GM23338 (cell line): ENCODE measurements around the gene EXOC6B. TPM values are rescaled to one million over a fixed set of nuclear protein-coding genes. Genes with fewer than 3 reads are reported as not detected.

Experiments
- ATAC-seq: fragments of 200-7000 bp; cut with Tn5 transposase; 3 replicates; pipeline ENCODE4 v1.9.1; 2020
- DNase-seq: peaks from one replicate; pipeline ENCODE4 v3.0.0-alpha.2; 2015; ENCODE audit warnings: low spot score
- H2AFZ ChIP-seq: fragments of 200-600 bp; sonication (generic); 2 replicates; pipeline ENCODE4 v1.8.0; 2016; ENCODE audit warnings: antibody characterized with exemption, mild to moderate bottlenecking, moderate library complexity
- H3F3A ChIP-seq: fragments of 200-600 bp; sonication (generic); replicated peaks from 2 replicates; pipeline ENCODE4 v1.8.0; 2017; ENCODE audit warnings: antibody characterized with exemption, mixed run types, low read depth
- H3K27ac ChIP-seq: fragments of 200-600 bp; sonication (generic); 2 replicates; pipeline ENCODE4 v1.6.1; 2016; ENCODE audit warnings: low read depth
- H3K27me3 ChIP-seq: fragments of 200-600 bp; sonication (generic); 2 replicates; pipeline ENCODE4 v1.8.0; 2016; ENCODE audit warnings: mild to moderate bottlenecking, mixed run types, moderate library complexity; ENCODE audit not compliant: insufficient read depth
- H3K36me3 ChIP-seq: fragments of 200-600 bp; sonication (generic); 2 replicates; pipeline ENCODE4 v1.8.0; 2016; ENCODE audit warnings: mild to moderate bottlenecking; ENCODE audit not compliant: insufficient read depth
- H3K4me1 ChIP-seq: fragments of 200-600 bp; sonication (generic); 2 replicates; pipeline ENCODE4 v1.8.0; 2016; ENCODE audit warnings: mild to moderate bottlenecking, moderate library complexity; ENCODE audit not compliant: insufficient read depth
- H3K4me2 ChIP-seq: fragments of 200-600 bp; sonication (generic); 2 replicates; pipeline ENCODE4 v1.7.1; 2017; ENCODE audit warnings: mixed run types
- H3K4me3 ChIP-seq: fragments of 200-600 bp; sonication (generic); 2 replicates; pipeline ENCODE4 v1.6.1; 2016; ENCODE audit warnings: mixed run types
- H3K79me2 ChIP-seq: fragments of 200-600 bp; sonication (generic); replicated peaks from 2 replicates; pipeline ENCODE4 v1.8.0; 2017; ENCODE audit warnings: mild to moderate bottlenecking; ENCODE audit not compliant: insufficient read depth
- H3K9me2 ChIP-seq: fragments of 200-600 bp; sonication (generic); 2 replicates; pipeline ENCODE4 v1.8.0; 2017; ENCODE audit not compliant: insufficient read depth
- H4K20me1 ChIP-seq: fragments of 200-600 bp; sonication (generic); replicated peaks from 2 replicates; pipeline ENCODE4 v1.8.0; 2017; ENCODE audit warnings: mild to moderate bottlenecking; ENCODE audit not compliant: insufficient read depth
- H3K27ac Mint-ChIP-seq: 2 replicates; pipeline ENCODE4 v1.8.0; 2020; ENCODE audit warnings: inconsistent platforms, mild to moderate bottlenecking, moderate library complexity, mixed read lengths
- H3K27me3 Mint-ChIP-seq: 3 replicates; pipeline ENCODE4 v1.8.0; 2022; ENCODE audit warnings: low read depth, mild to moderate bottlenecking, moderate library complexity, mixed read lengths, inconsistent platforms; ENCODE audit not compliant: insufficient read depth, poor library complexity
- H3K36me3 Mint-ChIP-seq: 3 replicates; pipeline ENCODE4 v1.8.0; 2021; ENCODE audit warnings: low read depth, mild to moderate bottlenecking, inconsistent platforms, moderate library complexity, mixed read lengths
- H3K4me1 Mint-ChIP-seq: 3 replicates; pipeline ENCODE4 v1.8.0; 2020; ENCODE audit warnings: mild to moderate bottlenecking, inconsistent platforms, mixed read lengths
- H3K4me3 Mint-ChIP-seq: 3 replicates; pipeline ENCODE4 v1.8.0; 2021; ENCODE audit warnings: moderate library complexity, mild to moderate bottlenecking, inconsistent platforms, mixed read lengths
- H3K9me3 Mint-ChIP-seq: 3 replicates; pipeline ENCODE4 v1.8.0; 2020; ENCODE audit warnings: moderate library complexity, mild to moderate bottlenecking, inconsistent platforms, mixed read lengths
- CREB1 ChIP-seq: fragments of 250-450 bp; sonication (Bioruptor Pico); IDR thresholded peaks from 2 replicates; pipeline ENCODE4 v1.5.0; 2020; ENCODE audit warnings: low read depth, mild to moderate bottlenecking, moderate library complexity
- CTCF ChIP-seq, 2 experiments: fragments of 200-600 bp in 1 of 2; sonication (generic) in 1 of 2; conservative IDR thresholded peaks; 2 replicates each; pipeline versions ENCODE4 v1.5.1 to v1.6.1; 2016 to 2017; ENCODE audit warnings: antibody characterized with exemption in 2 of 2, low read depth in 2 of 2, mild to moderate bottlenecking in 2 of 2, moderate library complexity in 1 of 2
- ETS1 ChIP-seq: IDR thresholded peaks from 2 replicates; pipeline ENCODE4 v1.6.1; 2016; ENCODE audit warnings: antibody characterized with exemption
- EZH2phosphoT487 ChIP-seq: fragments of 200-600 bp; sonication (generic); IDR thresholded peaks from one replicate; pipeline ENCODE4 v1.8.1; 2018; ENCODE audit warnings: antibody characterized with exemption; ENCODE audit not compliant: unreplicated experiment
- JUNB ChIP-seq: IDR thresholded peaks from one replicate; pipeline ENCODE4 v1.6.1; 2016; ENCODE audit warnings: antibody characterized with exemption; ENCODE audit not compliant: unreplicated experiment
- NANOG ChIP-seq: IDR thresholded peaks from 2 replicates; pipeline ENCODE4 v1.6.1; 2016; ENCODE audit warnings: antibody characterized with exemption, borderline replicate concordance
- ZNF114 ChIP-seq: fragments of 250-450 bp; sonication (Bioruptor Pico); IDR thresholded peaks from 2 replicates; pipeline ENCODE4 v1.5.0; 2020; ENCODE audit warnings: mild to moderate bottlenecking, moderate library complexity
- polyA plus RNA-seq: library from polyadenylated mRNA; unstranded; fragments of >200 nt; fragmentation: Nextera tagmentation; extraction: Ambion mirVana; gene quantifications from 2 replicates; pipeline ENCODE4 v1.2.1, GENCODE V29; 2016
- total RNA-seq: library from RNA; depleted of rRNA; stranded (reverse); fragments of >200 nt; shearing (Covaris generic); gene quantifications from 2 replicates; pipeline ENCODE4 v1.2.3, GENCODE V29; 2014
- TF ChIP-seq, protein P1 (sequence below): IDR thresholded peaks from one replicate; pipeline ENCODE4 v1.6.1; 2018; ENCODE audit warnings: antibody characterized with exemption; ENCODE audit not compliant: unreplicated experiment

The EXOC6B gene
- total and polyA plus RNA-seq, 2 experiments from 2014 or later: 7.2 to 45.9 TPM

DNA sequence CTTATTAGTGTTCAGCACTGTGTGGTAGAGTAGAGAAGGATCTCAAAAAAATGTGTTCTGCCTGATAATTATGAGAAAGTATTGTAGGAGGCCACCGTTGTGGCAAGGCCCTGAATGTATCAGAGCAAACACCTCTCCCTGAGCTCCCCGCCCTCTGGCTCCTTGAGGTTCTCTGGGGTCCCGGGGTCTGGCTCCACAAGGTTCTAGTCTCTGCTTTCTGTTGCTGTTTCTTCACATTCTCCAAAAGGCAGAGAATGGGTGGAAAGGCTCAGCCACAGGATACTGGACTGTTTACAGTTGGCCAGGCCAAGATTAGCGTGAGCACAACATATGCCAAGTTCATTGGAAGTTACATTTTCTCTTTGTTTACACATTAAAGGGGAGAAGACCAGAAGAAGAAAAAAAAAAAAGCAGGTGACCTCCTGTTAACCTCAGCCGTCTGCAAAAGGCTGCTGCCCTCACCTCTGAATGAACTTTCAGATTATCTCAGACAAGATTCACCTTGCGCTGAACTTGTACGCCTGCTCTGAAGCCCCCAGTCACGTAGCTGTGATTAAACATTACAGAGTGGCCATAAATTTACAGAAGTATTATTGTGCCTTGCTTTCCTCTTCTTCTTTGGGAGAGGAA, 621.6 kb downstream of the EXOC6B start:
- H3K36me3 ChIP-seq: no peaks in the 10 kb centered on the region
- Mint-ChIP-seq H3K4me1 (0 out of 3 replicates have a peak, but pooled peaks cover 3% of the 10 kb centered on the region), H3K9me3 (no peaks in the 10 kb centered on the region), H3K27ac (no peak overlapping the region), H3K27me3 (no peaks in the 10 kb centered on the region), H3K4me3 (no peak overlapping the region), H3K36me3 (no peaks in the 10 kb centered on the region)
- no peak overlapping the region for H3K27ac ChIP-seq
- DNase-seq: no peak
- H3K4me3 ChIP-seq: no peak overlapping the region
- H3F3A ChIP-seq: no peaks in the 10 kb centered on the region
- H3K4me2 ChIP-seq: no peak overlapping the region
- H3K27me3 ChIP-seq: no peaks in the 10 kb centered on the region
- TF ChIP-seq JUNB (no peak), NANOG (no peak), CTCF (conservative IDR thresholded peaks at IDR 0.05; ENCODE audit: low read depth in 2 of 2) (no peak), EZH2phosphoT487 (no peak), CREB1 (CRISPR knock-in tag) (no peak), ZNF114 (CRISPR knock-in tag) (no peak)
- TF ChIP-seq, protein P1, sequence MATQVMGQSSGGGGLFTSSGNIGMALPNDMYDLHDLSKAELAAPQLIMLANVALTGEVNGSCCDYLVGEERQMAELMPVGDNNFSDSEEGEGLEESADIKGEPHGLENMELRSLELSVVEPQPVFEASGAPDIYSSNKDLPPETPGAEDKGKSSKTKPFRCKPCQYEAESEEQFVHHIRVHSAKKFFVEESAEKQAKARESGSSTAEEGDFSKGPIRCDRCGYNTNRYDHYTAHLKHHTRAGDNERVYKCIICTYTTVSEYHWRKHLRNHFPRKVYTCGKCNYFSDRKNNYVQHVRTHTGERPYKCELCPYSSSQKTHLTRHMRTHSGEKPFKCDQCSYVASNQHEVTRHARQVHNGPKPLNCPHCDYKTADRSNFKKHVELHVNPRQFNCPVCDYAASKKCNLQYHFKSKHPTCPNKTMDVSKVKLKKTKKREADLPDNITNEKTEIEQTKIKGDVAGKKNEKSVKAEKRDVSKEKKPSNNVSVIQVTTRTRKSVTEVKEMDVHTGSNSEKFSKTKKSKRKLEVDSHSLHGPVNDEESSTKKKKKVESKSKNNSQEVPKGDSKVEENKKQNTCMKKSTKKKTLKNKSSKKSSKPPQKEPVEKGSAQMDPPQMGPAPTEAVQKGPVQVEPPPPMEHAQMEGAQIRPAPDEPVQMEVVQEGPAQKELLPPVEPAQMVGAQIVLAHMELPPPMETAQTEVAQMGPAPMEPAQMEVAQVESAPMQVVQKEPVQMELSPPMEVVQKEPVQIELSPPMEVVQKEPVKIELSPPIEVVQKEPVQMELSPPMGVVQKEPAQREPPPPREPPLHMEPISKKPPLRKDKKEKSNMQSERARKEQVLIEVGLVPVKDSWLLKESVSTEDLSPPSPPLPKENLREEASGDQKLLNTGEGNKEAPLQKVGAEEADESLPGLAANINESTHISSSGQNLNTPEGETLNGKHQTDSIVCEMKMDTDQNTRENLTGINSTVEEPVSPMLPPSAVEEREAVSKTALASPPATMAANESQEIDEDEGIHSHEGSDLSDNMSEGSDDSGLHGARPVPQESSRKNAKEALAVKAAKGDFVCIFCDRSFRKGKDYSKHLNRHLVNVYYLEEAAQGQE: no peak
- ATAC-seq: no peak
- H3K9me2 ChIP-seq: no peaks in the 10 kb centered on the region
- H3K4me1 ChIP-seq: 0 out of 2 replicates have a peak, but pooled peaks cover 5% of the 10 kb centered on the region
- no peaks in the 10 kb centered on the region for H3K79me2 ChIP-seq
- H4K20me1 ChIP-seq: 0 out of 2 replicates have a peak, but pooled peaks cover 3% of the 10 kb centered on the region
- H2AFZ ChIP-seq: no peak overlapping the region

DNA sequence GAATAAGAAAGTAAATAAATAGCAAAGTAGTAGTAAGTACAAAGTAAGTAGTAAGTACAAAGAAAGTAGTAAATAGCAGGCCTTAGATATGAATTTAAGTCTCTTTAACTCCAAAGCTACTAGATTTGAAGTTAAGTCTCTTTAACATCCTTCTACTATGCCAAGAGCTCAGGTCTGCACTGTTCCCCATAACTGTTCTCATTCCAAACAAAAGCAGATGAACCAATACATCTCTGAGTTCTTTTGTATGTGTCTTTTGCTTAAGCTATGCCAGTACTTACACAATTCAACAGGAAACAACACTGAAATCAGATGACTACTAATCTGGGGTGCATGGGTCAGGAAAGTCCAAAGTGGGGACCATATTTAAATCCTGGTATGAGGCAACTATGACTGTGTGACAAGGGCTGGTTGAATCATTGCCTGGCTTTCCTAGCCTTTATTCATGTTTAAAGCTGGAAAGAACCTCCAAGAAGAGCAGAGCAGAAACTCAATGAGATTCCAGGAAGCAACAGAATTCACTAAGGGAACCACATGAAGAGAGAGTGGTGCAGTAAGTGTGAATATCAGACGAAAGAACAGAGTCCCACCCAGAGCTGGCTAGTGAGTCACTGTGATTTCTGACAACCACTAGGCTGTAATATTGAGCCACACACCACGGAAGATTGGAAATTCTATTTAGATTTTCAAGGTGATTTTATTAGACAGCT, 627.1 kb downstream of the EXOC6B start:
- H3K4me1 ChIP-seq: 0 out of 2 replicates have a peak, but pooled peaks cover 7% of the 10 kb centered on the region
- H3K27me3 Mint-ChIP-seq: no peaks in the 10 kb centered on the region
- no peaks in the 10 kb centered on the region for H3K9me3 Mint-ChIP-seq
- H3K4me2 ChIP-seq: no peak overlapping the region
- H3F3A ChIP-seq: no peaks in the 10 kb centered on the region
- TF ChIP-seq CTCF (conservative IDR thresholded peaks at IDR 0.05; ENCODE audit: low read depth in 2 of 2) (0 out of 4 replicates have a peak, but pooled peaks of 1 of the 2 experiments have one; percentile 20), ETS1 (no peak), ZNF114 (CRISPR knock-in tag) (no peak), NANOG (no peak)
- TF ChIP-seq, protein P1: no peak
- ATAC-seq (no peak), DNase-seq (no peak)
- H3K4me1 Mint-ChIP-seq: peaks cover 4% of the 10 kb centered on the region; the same call in 2 of the 3 replicates
- H3K79me2 ChIP-seq: no peaks in the 10 kb centered on the region
- no peak overlapping the region for H3K27ac Mint-ChIP-seq
- H3K27ac ChIP-seq: no peak overlapping the region
- H3K36me3 Mint-ChIP-seq: no peaks in the 10 kb centered on the region
- H3K4me3 ChIP-seq: no peak overlapping the region
- no peak overlapping the region for H2AFZ ChIP-seq
- H3K36me3 ChIP-seq: no peaks in the 10 kb centered on the region
- H4K20me1 ChIP-seq: no peaks in the 10 kb centered on the region
- no peak overlapping the region for H3K4me3 Mint-ChIP-seq
- no peaks in the 10 kb centered on the region for H3K27me3 ChIP-seq
- no peaks in the 10 kb centered on the region for H3K9me2 ChIP-seq
